IMR-90 (cell line): ENCODE data around the gene RBM7. TPM values are rescaled to one million over a fixed set of nuclear protein-coding genes. Genes with fewer than 3 reads are reported as not detected.

Experiments used
- ATAC-seq: fragments of 200-7000 bp; cut with Tn5 transposase; 2 replicates; pipeline ENCODE4 v1.9.1; 2020; ENCODE audit warnings: low read depth, mild to moderate bottlenecking, moderate library complexity
- BruUV-seq: library from RNA; stranded (reverse); fragments of 400-500 nt; replicated peaks from 2 replicates; lab custom pipeline; 2021; lab: Mats Ljungman, UMichigan
- CTCF ChIA-PET: fragments of 300-600 bp; formaldehyde crosslinking; extraction: SDS; loops from one replicate; lab custom pipeline; 2021; ENCODE audit warnings: antibody characterized with exemption; lab: Yijun Ruan, JAX
- POLR2A ChIA-PET: fragments of 300-600 bp; sonication (Branson Sonifier 250); formaldehyde crosslinking; loops from one replicate; lab custom pipeline; 2022; ENCODE audit warnings: antibody characterized with exemption; ENCODE audit not compliant: unreplicated experiment; lab: Charles Lee
- DNase-seq: peaks from one replicate; pipeline ENCODE4 v3.0.0; 2013
- H2AFZ ChIP-seq: replicated peaks from 2 replicates; pipeline ENCODE3; 2013; ENCODE audit warnings: low read length, mild to moderate bottlenecking; ENCODE audit not compliant: poor library complexity
- H2AK5ac ChIP-seq: 2 replicates; pipeline ENCODE4 v1.6.1; 2013; ENCODE audit warnings: low read depth, low read length, inconsistent platforms
- H2AK9ac ChIP-seq: replicated peaks from 2 replicates; pipeline ENCODE3; 2013; ENCODE audit warnings: mild to moderate bottlenecking, low read depth, low read length, moderate library complexity; ENCODE audit not compliant: poor library complexity
- H2BK120ac ChIP-seq: 2 replicates; pipeline ENCODE4 v1.6.1; 2013; ENCODE audit warnings: low read depth, low read length, inconsistent platforms
- H2BK15ac ChIP-seq: 3 replicates; pipeline ENCODE4 v1.6.1; 2013; ENCODE audit warnings: low read depth, low read length, inconsistent platforms
- H2BK20ac ChIP-seq: 2 replicates; pipeline ENCODE4 v1.6.1; 2013; ENCODE audit warnings: low read depth, mild to moderate bottlenecking, inconsistent platforms, low read length, moderate library complexity
- H2BK5ac ChIP-seq: 2 replicates; pipeline ENCODE4 v1.6.1; 2013; ENCODE audit warnings: mild to moderate bottlenecking, low read depth, low read length, inconsistent platforms; ENCODE audit not compliant: poor library complexity, severe bottlenecking
- H3K14ac ChIP-seq: replicated peaks from 2 replicates; pipeline ENCODE4 v1.6.1; 2013; ENCODE audit warnings: low read depth, low read length, inconsistent platforms
- H3K18ac ChIP-seq: 2 replicates; pipeline ENCODE4 v1.6.1; 2013; ENCODE audit warnings: low read depth, low read length, control low read depth
- H3K23ac ChIP-seq: 2 replicates; pipeline ENCODE4 v1.6.1; 2013; ENCODE audit warnings: low read depth, low read length, inconsistent platforms
- H3K27ac ChIP-seq: 2 replicates; pipeline ENCODE4 v1.5.1; 2013; ENCODE audit warnings: mild to moderate bottlenecking, control low read depth, low read length; ENCODE audit not compliant: insufficient read depth
- H3K27me3 ChIP-seq: 2 replicates; pipeline ENCODE4 v1.6.1; 2013; ENCODE audit warnings: low read length; ENCODE audit not compliant: control insufficient read depth, insufficient read depth
- H3K36me3 ChIP-seq: 2 replicates; pipeline ENCODE4 v1.6.1; 2013; ENCODE audit warnings: low read length, mixed read lengths; ENCODE audit not compliant: control insufficient read depth, insufficient read depth
- H3K4ac ChIP-seq: 2 replicates; pipeline ENCODE4 v1.6.1; 2013; ENCODE audit warnings: low read depth, low read length, inconsistent platforms
- H3K4me1 ChIP-seq: 2 replicates; pipeline ENCODE4 v1.6.1; 2013; ENCODE audit warnings: low read length, mixed read lengths; ENCODE audit not compliant: control insufficient read depth, insufficient read depth
- H3K4me2 ChIP-seq: 2 replicates; pipeline ENCODE4 v1.6.1; 2013; ENCODE audit warnings: low read depth, mild to moderate bottlenecking, control low read depth, low read length, moderate library complexity
- H3K4me3 ChIP-seq: 2 replicates; pipeline ENCODE4 v1.5.1; 2013; ENCODE audit warnings: low read depth, mild to moderate bottlenecking, control low read depth, low read length, moderate library complexity; ENCODE audit not compliant: insufficient read depth
- H3K56ac ChIP-seq: 2 replicates; pipeline ENCODE4 v1.6.1; 2013; ENCODE audit warnings: low read length, inconsistent platforms; ENCODE audit not compliant: insufficient read depth; ENCODE audit errors: extremely low read depth
- H3K79me1 ChIP-seq, 2 experiments: 2 replicates each; pipeline ENCODE4 v1.6.1; 2013; ENCODE audit warnings: low read length in 2 of 2, inconsistent platforms in 1 of 2, low read depth in 1 of 2
- H3K9ac ChIP-seq: 2 replicates; pipeline ENCODE4 v1.6.1; 2013; ENCODE audit warnings: low read depth, low read length, control low read depth
- H3K9me1 ChIP-seq: 2 replicates; pipeline ENCODE4 v1.6.1; 2013; ENCODE audit warnings: low read length, inconsistent platforms; ENCODE audit not compliant: insufficient read depth
- H3K9me3 ChIP-seq: 2 replicates; pipeline ENCODE4 v1.6.1; 2013; ENCODE audit warnings: low read length; ENCODE audit not compliant: control insufficient read depth, insufficient read depth
- H4K20me1 ChIP-seq: 2 replicates; pipeline ENCODE4 v1.6.1; 2013; ENCODE audit warnings: low read length, inconsistent platforms; ENCODE audit not compliant: insufficient read depth
- H4K5ac ChIP-seq: 2 replicates; pipeline ENCODE4 v1.6.1; 2013; ENCODE audit warnings: mild to moderate bottlenecking, low read depth, low read length, control low read depth
- H4K8ac ChIP-seq, 2 experiments: 2 replicates each; pipeline ENCODE4 v1.6.1; 2013; ENCODE audit warnings: low read depth in 2 of 2, low read length in 2 of 2, control low read depth in 1 of 2, inconsistent platforms in 1 of 2
- H4K91ac ChIP-seq: 2 replicates; pipeline ENCODE4 v1.6.1; 2013; ENCODE audit warnings: low read depth, low read length, inconsistent platforms; ENCODE audit not compliant: insufficient read depth
- CEBPB ChIP-seq: IDR thresholded peaks from 2 replicates; pipeline ENCODE4 v1.6.1; 2012; ENCODE audit warnings: low read depth, low read length, improper control_type of control experiment
- CHD1 ChIP-seq: IDR thresholded peaks from 2 replicates; pipeline ENCODE4 v1.6.1; 2012; ENCODE audit warnings: low read depth, low read length, improper control_type of control experiment
- FOS ChIP-seq: fragments of 150-350 bp; IDR thresholded peaks from 2 replicates; pipeline ENCODE4 v1.6.1; 2016; ENCODE audit warnings: low read depth, low read length
- MAFK ChIP-seq: IDR thresholded peaks from 2 replicates; pipeline ENCODE4 v1.6.1; 2012; ENCODE audit warnings: low read depth, low read length, improper control_type of control experiment
- MAZ ChIP-seq: IDR thresholded peaks from 2 replicates; pipeline ENCODE4 v1.6.1; 2012; ENCODE audit warnings: low read depth, mild to moderate bottlenecking, low read length, improper control_type of control experiment, moderate library complexity, borderline replicate concordance
- NFE2L2 ChIP-seq: fragments of 150-350 bp; IDR thresholded peaks from 2 replicates; pipeline ENCODE4 v1.6.1; 2016; ENCODE audit warnings: low read depth, mild to moderate bottlenecking, low read length
- POLR2A ChIP-seq: IDR thresholded peaks from 2 replicates; pipeline ENCODE4 v1.6.1; 2012; ENCODE audit warnings: mild to moderate bottlenecking, low read depth, low read length
- RAD21 ChIP-seq: IDR thresholded peaks from 2 replicates; pipeline ENCODE4 v1.6.1; 2012; ENCODE audit warnings: low read length, improper control_type of control experiment
- RCOR1 ChIP-seq: IDR thresholded peaks from 2 replicates; pipeline ENCODE4 v1.6.1; 2012; ENCODE audit warnings: mild to moderate bottlenecking, low read length, improper control_type of control experiment; ENCODE audit not compliant: insufficient replicate concordance
- RFX5 ChIP-seq: IDR thresholded peaks from 2 replicates; pipeline ENCODE4 v1.8.0; 2012; ENCODE audit warnings: low read depth, mild to moderate bottlenecking, low read length, moderate library complexity
- SMC3 ChIP-seq: fragments of 150-350 bp; IDR thresholded peaks from 2 replicates; pipeline ENCODE4 v1.6.1; 2016; ENCODE audit warnings: low read depth, mild to moderate bottlenecking, antibody characterized with exemption, low read length, moderate library complexity
- WGBS, 2 experiments: methylation state at CpG; one replicate each; pipeline versions ENCODE4 v1.1.5 to v1.1.7; 2013; ENCODE audit warnings: missing lambda C conversion rate in 2 of 2; ENCODE audit not compliant: insufficient read length in 1 of 2; ENCODE audit errors: extremely low coverage in 2 of 2; 5-methylcytosine and 5-hydroxymethylcytosine counted together
- dilution Hi-C: fragments of 300-500 bp; cut with HindIII; formaldehyde crosslinking; loops from one replicate; pipeline ENCODE4 v1.14.3; 2018; ENCODE audit warnings: low sequenced_read_pairs; ENCODE audit not compliant: unreplicated experiment
- in situ Hi-C: fragments of 300-500 bp; cut with MboI; formaldehyde crosslinking; loops from 3 replicates; pipeline ENCODE4 v1.14.3; 2019; ENCODE audit warnings: low sequenced_read_pairs, inconsistent platforms, mixed read lengths
- intact Hi-C: fragments of 100-400 bp; cut with micrococcal nuclease; formaldehyde crosslinking; loops from 2 replicates; pipeline ENCODE4 v1.10.0; 2022
- polyA plus RNA-seq, 3 experiments: library from polyadenylated mRNA; depleted of rRNA; stranded (reverse); fragments of >200 nt; gene quantifications; 2 replicates each; pipeline ENCODE4 v1.2.3, GENCODE V29; 2012; ENCODE audit warnings: low replicate concordance in 1 of 3
- total RNA-seq: library from RNA; depleted of rRNA; stranded (reverse); fragments of >200 nt; gene quantifications from 2 replicates; pipeline ENCODE4 v1.2.3, GENCODE V29; 2012
- TF ChIP-seq, protein P1 (sequence below): conservative IDR thresholded peaks from 2 replicates; pipeline ENCODE4 v1.5.1; 2012; ENCODE audit warnings: mild to moderate bottlenecking, low read depth, low read length, improper control_type of control experiment
- TF ChIP-seq, protein P2 (sequence below): fragments of 150-350 bp; IDR thresholded peaks from 2 replicates; pipeline ENCODE4 v1.6.1; 2016; ENCODE audit warnings: low read depth, mild to moderate bottlenecking, low read length, moderate library complexity, borderline replicate concordance
- TF ChIP-seq, protein P3 (sequence below): fragments of 150-350 bp; IDR thresholded peaks from 2 replicates; pipeline ENCODE4 v1.6.1; 2017; ENCODE audit warnings: mild to moderate bottlenecking, antibody characterized with exemption, low read length, low read depth

RBM7 gene
- total and polyA plus RNA-seq, 2 of the 4 experiments (the other 2 are of a cell fraction): 27.8 to 111 TPM

DNA sequence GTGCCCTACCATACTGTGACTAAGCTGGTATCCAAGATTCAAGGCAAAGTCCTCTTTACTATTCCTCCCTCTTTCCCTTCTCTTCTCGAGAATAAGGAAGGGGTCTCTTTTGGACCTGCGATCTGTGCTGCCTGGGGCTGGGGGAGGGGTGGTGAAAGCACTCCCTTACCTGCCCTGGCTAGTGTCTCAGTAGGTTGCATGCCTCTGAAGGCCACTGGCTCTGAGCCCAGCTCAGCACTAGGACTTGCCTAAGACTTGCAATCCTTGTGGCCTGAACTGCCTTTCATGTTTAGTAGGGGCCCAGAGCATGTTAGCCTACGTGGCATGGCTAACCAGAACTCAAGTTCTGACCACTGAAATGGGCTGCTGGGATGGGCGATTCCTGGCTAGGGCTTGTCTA is 25.8 kb downstream of the RBM7 start:
- Histone ChIP-seq H4K8ac (no peak overlapping the region), H2AFZ (no peak overlapping the region), H3K4me1 (no peaks in the 10 kb centered on the region), H4K5ac (no peak overlapping the region), H3K36me3 (peaks cover 8% of the 10 kb centered on the region; the same call in 1 of the 2 replicates), H2AK5ac (no peak overlapping the region), H2BK5ac (no peak overlapping the region), H3K27ac (no peak overlapping the region), H3K23ac (no peak overlapping the region), H2AK9ac (no peak overlapping the region), H3K9me3 (no peaks in the 10 kb centered on the region), H3K4me2 (no peak overlapping the region), H3K9me1 (no peaks in the 10 kb centered on the region; the same call in 1 of the 2 replicates), H3K79me1 (no peaks in the 10 kb centered on the region), H3K56ac (no peak overlapping the region), H4K20me1 (no peaks in the 10 kb centered on the region), H3K14ac (no peak overlapping the region), H3K4ac (no peak overlapping the region), H2BK15ac (no peak overlapping the region), H3K18ac (no peak overlapping the region), H3K9ac (no peak overlapping the region), H2BK20ac (no peak overlapping the region), H4K91ac (no peak overlapping the region), H2BK120ac (no peak overlapping the region), H3K4me3 (no peak overlapping the region), H3K27me3 (no peaks in the 10 kb centered on the region)
- ChIA-PET CTCF (no interaction called here), POLR2A (no interaction called here)
- in situ Hi-C loops (no loop called here), intact Hi-C loops (no loop called here), dilution Hi-C loops (no loop called here)
- TF ChIP-seq, protein P1, sequence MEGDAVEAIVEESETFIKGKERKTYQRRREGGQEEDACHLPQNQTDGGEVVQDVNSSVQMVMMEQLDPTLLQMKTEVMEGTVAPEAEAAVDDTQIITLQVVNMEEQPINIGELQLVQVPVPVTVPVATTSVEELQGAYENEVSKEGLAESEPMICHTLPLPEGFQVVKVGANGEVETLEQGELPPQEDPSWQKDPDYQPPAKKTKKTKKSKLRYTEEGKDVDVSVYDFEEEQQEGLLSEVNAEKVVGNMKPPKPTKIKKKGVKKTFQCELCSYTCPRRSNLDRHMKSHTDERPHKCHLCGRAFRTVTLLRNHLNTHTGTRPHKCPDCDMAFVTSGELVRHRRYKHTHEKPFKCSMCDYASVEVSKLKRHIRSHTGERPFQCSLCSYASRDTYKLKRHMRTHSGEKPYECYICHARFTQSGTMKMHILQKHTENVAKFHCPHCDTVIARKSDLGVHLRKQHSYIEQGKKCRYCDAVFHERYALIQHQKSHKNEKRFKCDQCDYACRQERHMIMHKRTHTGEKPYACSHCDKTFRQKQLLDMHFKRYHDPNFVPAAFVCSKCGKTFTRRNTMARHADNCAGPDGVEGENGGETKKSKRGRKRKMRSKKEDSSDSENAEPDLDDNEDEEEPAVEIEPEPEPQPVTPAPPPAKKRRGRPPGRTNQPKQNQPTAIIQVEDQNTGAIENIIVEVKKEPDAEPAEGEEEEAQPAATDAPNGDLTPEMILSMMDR: no peak
- TF ChIP-seq MAZ (no peak), RAD21 (no peak), SMC3 (no peak), POLR2A (no peak), RFX5 (no peak), CEBPB (no peak), NFE2L2 (no peak), RCOR1 (no peak), CHD1 (no peak), FOS (no peak), MAFK (no peak)
- TF ChIP-seq, protein P2, sequence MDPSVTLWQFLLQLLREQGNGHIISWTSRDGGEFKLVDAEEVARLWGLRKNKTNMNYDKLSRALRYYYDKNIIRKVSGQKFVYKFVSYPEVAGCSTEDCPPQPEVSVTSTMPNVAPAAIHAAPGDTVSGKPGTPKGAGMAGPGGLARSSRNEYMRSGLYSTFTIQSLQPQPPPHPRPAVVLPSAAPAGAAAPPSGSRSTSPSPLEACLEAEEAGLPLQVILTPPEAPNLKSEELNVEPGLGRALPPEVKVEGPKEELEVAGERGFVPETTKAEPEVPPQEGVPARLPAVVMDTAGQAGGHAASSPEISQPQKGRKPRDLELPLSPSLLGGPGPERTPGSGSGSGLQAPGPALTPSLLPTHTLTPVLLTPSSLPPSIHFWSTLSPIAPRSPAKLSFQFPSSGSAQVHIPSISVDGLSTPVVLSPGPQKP: no peak
- TF ChIP-seq, protein P3, sequence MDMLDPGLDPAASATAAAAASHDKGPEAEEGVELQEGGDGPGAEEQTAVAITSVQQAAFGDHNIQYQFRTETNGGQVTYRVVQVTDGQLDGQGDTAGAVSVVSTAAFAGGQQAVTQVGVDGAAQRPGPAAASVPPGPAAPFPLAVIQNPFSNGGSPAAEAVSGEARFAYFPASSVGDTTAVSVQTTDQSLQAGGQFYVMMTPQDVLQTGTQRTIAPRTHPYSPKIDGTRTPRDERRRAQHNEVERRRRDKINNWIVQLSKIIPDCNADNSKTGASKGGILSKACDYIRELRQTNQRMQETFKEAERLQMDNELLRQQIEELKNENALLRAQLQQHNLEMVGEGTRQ: no peak
- no peak for DNase-seq
- no peak for ATAC-seq
- WGBS, 2 experiments: 90% methylated on average over 2 of the region's 4 CpGs; no CpG with 5 or more reads in 1 of the 2 experiments
- no TSS peak for BruUV-seq
